ENCODE data around the gene TNFRSF8. TPM values are rescaled to one million over a fixed set of nuclear protein-coding genes. Genes with fewer than 3 reads are reported as not detected.

Gene TNFRSF8
- total and polyA plus RNA-seq, 9 of the 15 experiments (the other 6 are each of a cell fraction or from before 2014, with no cell fraction given), result 3.5 to 38.4 (median 17.1) TPM

DNA sequence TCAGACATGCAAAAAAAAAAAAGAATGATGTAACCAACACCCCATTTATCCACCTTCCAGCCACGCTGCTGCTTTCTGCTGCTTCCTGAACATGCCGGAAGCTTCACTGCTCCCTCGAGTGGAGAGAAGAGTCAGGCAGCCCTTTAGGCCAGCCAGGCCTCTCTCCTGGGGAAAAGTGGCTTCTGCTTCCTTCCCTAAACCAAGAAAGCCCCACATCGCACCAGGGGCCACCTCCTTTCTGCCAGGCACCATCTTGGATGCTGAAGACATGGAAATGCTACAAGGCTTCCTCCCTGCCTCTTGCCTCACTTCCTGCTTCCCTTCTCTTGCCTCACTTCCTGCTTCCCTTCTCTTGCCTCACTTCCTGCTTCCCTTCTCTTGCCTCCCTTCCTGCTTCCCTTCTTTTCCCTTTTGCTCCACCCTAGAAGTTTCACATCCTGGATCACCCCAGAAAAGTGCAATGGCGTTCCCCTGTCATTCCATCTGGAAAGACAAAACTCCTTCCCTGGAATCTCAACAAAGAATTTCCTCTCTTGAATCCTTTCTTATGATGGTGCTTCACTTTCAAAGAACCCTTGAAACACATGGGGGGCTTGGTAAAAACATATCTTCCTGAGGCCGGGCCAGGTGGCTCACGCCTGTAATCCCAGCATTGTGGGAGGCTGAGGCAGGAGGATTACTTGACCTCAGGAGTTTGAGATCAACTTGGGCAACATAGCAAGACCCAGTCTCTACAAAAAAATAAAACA is 18.7 kb downstream of the TNFRSF8 start (continued):
- TF ChIP-seq, protein P1, sequence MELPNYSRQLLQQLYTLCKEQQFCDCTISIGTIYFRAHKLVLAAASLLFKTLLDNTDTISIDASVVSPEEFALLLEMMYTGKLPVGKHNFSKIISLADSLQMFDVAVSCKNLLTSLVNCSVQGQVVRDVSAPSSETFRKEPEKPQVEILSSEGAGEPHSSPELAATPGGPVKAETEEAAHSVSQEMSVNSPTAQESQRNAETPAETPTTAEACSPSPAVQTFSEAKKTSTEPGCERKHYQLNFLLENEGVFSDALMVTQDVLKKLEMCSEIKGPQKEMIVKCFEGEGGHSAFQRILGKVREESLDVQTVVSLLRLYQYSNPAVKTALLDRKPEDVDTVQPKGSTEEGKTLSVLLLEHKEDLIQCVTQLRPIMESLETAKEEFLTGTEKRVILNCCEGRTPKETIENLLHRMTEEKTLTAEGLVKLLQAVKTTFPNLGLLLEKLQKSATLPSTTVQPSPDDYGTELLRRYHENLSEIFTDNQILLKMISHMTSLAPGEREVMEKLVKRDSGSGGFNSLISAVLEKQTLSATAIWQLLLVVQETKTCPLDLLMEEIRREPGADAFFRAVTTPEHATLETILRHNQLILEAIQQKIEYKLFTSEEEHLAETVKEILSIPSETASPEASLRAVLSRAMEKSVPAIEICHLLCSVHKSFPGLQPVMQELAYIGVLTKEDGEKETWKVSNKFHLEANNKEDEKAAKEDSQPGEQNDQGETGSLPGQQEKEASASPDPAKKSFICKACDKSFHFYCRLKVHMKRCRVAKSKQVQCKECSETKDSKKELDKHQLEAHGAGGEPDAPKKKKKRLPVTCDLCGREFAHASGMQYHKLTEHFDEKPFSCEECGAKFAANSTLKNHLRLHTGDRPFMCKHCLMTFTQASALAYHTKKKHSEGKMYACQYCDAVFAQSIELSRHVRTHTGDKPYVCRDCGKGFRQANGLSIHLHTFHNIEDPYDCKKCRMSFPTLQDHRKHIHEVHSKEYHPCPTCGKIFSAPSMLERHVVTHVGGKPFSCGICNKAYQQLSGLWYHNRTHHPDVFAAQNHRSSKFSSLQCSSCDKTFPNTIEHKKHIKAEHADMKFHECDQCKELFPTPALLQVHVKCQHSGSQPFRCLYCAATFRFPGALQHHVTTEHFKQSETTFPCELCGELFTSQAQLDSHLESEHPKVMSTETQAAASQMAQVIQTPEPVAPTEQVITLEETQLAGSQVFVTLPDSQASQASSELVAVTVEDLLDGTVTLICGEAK (IDR thresholded peaks at IDR 0.05), result peak; percentile 96
- TF ChIP-seq, protein P1 (CRISPR knock-in tag; IDR thresholded peaks at IDR 0.05), result no peak
- TF ChIP-seq POLR2G (IDR thresholded peaks at IDR 0.05; ENCODE audit: low read depth, low read length), result peak; percentile 29; the same call in 1 of the 2 replicates
- peak; percentile 67; the same call in 1 of the 2 replicates for TF ChIP-seq ZNF644 (tag; IDR thresholded peaks at IDR 0.05; ENCODE audit: low read depth)
- TF ChIP-seq, protein P2, sequence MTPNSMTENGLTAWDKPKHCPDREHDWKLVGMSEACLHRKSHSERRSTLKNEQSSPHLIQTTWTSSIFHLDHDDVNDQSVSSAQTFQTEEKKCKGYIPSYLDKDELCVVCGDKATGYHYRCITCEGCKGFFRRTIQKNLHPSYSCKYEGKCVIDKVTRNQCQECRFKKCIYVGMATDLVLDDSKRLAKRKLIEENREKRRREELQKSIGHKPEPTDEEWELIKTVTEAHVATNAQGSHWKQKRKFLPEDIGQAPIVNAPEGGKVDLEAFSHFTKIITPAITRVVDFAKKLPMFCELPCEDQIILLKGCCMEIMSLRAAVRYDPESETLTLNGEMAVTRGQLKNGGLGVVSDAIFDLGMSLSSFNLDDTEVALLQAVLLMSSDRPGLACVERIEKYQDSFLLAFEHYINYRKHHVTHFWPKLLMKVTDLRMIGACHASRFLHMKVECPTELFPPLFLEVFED (CRISPR knock-in tag; conservative IDR thresholded peaks at IDR 0.05), result peak; percentile 67; the same call in 1 of the 2 replicates
- TF ChIP-seq LEF1 (IDR thresholded peaks at IDR 0.05), result no peak; the same call in 1 of the 2 replicates
- TF ChIP-seq MXI1 (IDR thresholded peaks at IDR 0.05; ENCODE audit: low read depth, low read length), result no peak
- TF ChIP-seq, protein P3, sequence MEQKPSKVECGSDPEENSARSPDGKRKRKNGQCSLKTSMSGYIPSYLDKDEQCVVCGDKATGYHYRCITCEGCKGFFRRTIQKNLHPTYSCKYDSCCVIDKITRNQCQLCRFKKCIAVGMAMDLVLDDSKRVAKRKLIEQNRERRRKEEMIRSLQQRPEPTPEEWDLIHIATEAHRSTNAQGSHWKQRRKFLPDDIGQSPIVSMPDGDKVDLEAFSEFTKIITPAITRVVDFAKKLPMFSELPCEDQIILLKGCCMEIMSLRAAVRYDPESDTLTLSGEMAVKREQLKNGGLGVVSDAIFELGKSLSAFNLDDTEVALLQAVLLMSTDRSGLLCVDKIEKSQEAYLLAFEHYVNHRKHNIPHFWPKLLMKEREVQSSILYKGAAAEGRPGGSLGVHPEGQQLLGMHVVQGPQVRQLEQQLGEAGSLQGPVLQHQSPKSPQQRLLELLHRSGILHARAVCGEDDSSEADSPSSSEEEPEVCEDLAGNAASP (IDR thresholded peaks at IDR 0.05), result no peak
- TF ChIP-seq ZNF589 (CRISPR knock-in tag; IDR thresholded peaks at IDR 0.05; ENCODE audit: low read depth), result peak; percentile 87
- TF ChIP-seq NR2C2 (CRISPR knock-in tag; IDR thresholded peaks at IDR 0.05), result no peak; the same call in 1 of the 2 replicates
- 0 out of 2 replicates have a peak, but pooled peaks have one; percentile 43 for TF ChIP-seq NR2C2 (tag; IDR thresholded peaks at IDR 0.05)
- peak; percentile 66 to 82; a peak in 3 of 4 replicates for TF ChIP-seq TRIM24 (IDR thresholded peaks at IDR 0.05)
- TF ChIP-seq, protein P4, sequence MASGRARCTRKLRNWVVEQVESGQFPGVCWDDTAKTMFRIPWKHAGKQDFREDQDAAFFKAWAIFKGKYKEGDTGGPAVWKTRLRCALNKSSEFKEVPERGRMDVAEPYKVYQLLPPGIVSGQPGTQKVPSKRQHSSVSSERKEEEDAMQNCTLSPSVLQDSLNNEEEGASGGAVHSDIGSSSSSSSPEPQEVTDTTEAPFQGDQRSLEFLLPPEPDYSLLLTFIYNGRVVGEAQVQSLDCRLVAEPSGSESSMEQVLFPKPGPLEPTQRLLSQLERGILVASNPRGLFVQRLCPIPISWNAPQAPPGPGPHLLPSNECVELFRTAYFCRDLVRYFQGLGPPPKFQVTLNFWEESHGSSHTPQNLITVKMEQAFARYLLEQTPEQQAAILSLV (tag; IDR thresholded peaks at IDR 0.05), result peak; percentile 35; the same call in 1 of the 2 replicates
- peak; percentile 95 for TF ChIP-seq GABPA (tag; conservative IDR thresholded peaks at IDR 0.05; ENCODE audit: low read depth)
- 0 out of 2 replicates have a peak, but pooled peaks have one; percentile 23 for TF ChIP-seq ZNF384 (IDR thresholded peaks at IDR 0.05; ENCODE audit: low read depth, low read length)
